Measurements from ENCODE around the gene LCN15.

- no peak for TF ChIP-seq CTCF (IDR thresholded peaks at IDR 0.05; ENCODE audit: insufficient read depth, low read depth, low read length)
- no peak for TF ChIP-seq EZH2 (IDR thresholded peaks at IDR 0.05; ENCODE audit: insufficient read depth, low read length)
Observed at GRCh38 chr9:136777359-136777758, 13.0 kb upstream of the LCN15 start.

Data from astrocyte (in vitro differentiated cells and primary cell).